ENCODE results near the gene SPAG16.
"Not testable (repeated sequence)": the region's sequence is repeated elsewhere in the genome, so short reads cannot be mapped to it uniquely, and the experiment has no call there.

SPAG16 gene

DNA sequence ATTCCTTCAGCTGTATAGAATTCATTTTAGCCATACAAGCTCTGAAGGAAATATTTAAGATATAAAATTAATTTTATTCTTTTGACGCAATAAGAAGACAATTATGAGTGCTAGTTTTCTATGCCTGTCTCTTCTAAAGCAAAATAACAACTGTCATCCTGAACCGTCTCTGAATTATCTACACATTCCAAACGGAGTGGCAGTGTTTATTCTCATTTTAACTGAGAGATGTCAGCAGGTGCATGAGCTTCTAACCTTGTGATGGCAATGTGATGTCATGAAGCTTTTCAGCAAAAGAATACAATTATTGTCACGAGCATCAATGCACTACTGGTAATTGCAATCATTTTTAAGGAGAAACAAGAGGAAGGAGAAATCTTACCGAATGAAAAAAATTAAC, 274.8 kb downstream of the SPAG16 start:
- DNase-seq = no peak

DNA sequence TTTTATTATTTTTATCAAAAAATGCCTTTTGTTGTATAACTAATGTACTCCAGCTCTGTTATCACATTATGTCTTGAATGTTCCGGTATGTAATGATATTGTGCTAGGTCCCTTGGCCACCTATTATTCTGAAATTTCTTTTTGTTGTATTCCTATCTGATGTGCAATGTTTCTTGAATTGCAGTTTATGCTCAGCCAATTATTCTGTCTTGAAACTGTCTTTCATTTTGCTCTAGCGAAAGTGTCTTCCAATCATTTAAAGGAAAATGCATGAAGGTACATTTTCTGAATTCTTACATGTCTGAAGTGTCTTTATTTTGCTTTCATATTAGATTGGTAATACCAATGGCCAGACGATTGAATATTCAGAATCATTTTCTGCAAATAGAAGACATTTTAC, 277.5 kb downstream of the SPAG16 start:
- no peak for DNase-seq

DNA sequence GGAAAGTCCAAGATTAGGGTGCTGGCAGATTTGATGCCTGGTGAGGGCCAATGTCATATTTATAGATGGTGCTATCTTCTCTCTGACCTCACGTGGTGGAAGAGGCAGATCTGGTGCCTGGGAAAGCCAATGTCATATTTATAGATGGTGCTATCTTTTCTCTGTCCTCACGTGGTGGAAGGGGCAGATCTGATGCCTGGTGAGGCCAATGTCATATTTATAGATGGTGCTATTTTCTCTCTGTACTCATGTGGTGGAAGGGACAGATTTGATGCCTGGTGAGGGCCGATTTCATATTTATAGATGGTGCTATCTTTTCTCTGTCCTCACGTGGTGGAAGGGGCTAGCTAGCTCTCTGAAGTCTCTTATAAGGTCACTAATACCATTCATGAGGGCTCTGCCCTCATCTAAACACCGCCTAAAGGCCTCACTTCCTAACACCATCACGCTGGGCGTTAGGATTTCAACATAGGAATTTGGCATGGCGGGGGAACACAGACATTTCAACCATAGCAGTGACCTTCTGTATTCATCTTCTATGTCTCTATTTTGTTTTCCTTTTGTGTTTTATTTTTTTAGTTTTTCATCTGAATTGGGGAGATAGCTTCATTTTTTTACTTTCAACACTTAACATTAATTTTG, 278.4 kb downstream of the SPAG16 start:
- no peak for DNase-seq

DNA sequence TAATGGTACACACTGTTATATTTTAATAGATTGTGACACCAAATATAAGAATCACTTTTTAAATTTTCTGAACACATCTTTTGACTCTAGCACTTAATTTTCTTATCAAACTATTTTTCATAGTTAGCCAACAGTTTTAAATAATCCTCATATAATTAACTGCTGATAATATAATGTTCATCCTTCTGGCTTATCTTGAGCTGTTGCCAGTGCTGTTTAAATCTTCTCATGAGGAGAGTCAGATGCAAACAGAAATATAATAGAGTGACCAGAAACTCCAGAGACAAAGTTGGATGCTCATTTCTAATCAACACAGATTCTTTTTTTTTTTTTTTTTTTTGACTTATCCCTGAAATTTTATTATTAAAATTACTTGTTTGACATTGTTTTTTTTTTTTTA, 282.6 kb downstream of the SPAG16 start:
- no peak for DNase-seq

DNA sequence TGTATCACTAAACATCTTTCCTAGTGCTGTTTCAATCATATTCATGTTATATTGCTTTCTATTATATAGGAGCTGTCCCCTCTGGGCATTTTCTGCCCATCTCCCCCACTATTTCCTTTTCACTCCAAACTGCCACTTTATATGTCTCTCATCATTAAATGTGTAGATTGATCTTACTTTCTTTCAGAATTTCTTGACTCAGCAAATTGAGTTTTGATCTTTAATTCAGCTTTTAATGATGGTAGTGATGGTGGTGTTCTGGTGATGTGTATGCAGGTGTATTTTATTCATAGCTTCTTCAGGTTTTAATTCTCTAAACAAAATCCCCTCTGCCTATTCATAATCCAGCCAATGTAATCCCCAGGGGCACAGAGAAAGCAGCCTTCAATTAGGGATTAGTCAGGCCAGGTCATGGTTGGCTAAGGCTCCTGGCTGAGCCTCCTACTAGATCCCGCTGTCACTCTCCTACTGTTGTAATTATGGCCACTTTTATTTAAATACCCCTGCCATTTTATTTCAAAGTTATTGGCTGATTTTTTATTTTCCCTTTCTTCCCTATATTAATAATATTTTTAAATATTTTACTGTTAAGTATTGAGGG, 325.4 kb downstream of the SPAG16 start:
- no peak for DNase-seq

DNA sequence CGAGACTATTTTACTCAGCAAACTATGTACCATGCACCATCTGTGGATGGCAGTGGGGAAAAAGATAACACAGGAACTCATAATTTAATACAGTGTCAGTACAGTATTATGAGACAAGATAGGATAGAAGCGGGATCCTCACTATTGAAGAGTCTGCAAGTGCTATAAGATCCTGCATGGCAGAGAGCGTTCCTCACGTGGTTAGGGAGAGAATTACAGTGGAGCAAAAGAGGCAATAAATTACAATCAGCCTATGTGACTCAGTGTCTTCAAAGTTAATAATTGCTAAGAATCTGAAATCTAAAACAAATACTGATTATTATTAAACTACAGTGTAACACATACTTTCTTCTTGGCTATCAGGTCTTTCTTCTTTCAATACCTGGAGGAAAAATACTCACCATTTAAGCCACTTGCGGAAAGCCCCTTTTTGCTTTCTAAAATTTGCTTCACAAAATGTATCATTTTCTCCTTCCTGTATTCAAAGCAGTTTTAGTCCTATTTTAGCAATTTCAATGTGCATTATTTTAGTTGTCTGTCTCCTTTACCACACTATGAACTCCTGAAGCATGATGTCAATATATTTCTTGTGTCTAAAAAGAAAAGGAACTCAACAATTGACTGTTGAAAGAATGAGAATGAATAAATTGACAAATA, 342.9 kb downstream of the SPAG16 start:
- DNase-seq = no peak

DNA sequence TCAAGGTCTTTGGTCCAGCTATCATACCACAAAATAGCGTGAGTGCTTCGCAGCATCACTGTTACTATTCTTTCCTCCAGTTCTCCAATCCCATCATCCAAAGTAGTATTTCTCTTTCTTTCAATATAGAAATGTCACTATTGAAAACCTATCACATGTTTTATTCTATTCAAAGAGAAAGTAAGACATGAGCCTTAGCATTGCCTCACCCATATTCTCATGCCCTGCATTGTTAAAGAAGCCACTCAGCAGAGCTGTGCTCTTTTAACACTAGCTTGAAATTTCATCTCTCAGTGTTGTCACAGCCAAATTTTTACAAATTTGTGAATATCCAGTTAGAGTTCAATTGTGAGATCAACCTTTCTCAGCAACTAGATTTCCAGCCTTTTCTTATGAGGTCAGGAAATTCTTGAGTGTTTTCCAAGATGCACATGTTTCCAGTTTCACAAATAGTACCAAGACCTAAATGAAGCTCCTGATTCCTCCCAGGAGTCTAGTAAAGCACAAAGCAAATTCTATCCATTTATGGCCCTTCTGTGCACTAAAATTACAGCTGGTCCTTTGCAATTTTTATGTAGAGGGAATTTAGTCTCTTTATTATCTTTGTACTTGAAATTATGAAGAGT, 343.7 kb downstream of the SPAG16 start:
- DNase-seq = no peak

DNA sequence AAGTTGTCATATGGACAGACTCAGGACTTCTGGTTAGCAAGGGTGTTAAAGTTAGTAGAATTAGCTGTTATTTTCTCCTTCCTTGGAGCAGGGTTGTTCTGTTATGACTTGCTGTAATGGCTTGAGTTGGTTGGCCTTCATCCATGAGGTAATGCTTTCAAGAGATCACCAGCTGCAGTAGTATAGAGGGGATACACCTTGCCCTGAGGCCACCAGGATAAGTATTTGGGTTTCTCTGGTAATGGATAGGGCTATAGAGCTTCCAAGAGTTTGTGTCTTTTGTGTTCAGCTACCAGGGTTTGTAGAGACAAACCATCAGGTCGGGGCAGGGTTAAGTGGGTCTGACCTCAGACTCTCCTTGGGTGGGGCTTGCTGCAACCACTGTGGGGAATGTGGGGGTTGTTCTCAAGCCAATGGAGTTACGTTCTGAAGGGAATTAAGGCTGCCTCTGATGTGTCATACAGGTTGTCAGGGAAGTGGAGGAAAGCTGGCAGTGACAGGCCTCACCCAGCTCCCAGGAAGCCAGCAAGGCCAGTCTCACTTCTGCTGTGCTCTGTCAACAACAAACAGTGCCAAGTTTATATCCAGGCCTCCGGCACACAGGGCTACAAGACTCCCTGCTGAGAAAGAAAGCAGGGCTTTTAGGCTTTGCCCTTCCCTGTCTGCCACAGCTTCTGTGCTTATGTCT, 356.6 kb downstream of the SPAG16 start:
- no peak for DNase-seq

DNA sequence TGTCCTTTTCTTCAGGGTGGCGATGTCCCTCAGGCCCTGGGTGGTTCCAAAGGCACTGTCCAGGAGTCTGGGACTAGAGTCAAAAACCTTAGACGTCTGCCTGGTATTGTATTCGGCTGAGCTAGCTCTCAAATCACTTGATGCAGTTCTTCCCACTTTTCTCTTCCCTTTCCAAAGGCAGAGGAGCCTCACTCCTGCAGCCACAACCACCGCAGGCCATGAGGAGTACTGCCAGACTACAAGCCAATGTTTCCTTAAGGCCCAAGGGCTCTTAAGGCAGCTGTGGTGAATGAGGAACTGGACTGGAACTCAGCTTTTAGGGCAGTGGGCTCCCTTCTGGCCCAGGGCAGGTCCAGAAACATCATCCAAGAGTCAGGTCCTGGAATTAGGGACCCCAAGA, 360.7 kb downstream of the SPAG16 start:
- DNase-seq = no peak

DNA sequence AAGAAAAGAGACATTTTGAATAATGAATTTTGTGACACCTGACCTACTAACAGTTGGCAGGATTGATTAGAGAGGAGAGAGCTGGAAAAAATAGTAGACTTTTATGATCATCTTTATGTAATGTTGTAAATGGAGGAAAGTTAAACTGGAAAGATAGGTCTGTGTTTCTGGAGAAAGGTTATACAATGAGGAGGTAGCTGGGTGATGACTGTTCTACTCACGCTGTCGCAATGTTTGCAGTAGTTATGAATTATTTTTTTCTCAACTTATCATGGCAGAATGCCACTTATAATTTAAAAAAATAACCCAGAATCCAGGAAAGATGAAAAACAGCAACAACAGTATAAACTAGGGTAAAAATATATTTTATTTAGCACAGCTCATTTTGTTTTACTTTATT, 364.9 kb downstream of the SPAG16 start:
- DNase-seq = no peak

DNA sequence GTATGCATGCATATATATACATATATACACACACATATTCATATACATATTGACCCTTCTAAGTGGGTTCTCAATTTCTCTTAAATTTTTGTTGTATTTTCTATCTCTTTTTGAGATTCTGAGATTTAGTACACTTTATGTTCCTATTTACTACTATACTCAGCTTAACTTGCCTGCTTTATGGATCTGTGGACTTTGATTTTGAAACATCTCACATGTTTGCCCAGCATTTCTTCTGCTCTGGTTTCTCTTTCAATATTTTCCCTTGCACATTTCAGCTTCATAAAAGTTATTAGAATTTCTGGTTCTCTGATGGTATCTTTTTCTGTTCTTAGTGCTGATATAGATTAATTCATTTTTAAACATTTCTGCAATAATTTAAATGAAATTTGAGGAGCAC, 380.6 kb downstream of the SPAG16 start:
- DNase-seq = no peak

DNA sequence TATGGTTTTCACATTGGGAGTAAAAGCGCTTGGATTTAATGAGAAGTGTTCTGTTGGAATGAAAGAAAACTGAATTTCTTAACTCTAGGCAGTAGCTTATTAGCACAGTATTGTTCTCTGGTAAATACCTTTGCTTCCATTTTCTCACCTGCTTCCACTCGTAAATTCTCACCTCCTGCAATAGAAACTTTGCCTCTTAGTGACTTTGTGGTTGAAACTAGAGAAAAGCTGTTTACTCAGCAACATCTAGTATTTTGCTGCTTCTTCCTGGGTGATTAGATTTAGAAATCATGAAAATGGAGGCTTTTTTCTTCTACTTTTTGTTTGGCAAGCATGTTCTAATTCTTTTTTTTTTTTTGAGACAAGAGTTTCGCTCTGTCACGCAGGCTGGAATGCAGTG, 385.4 kb downstream of the SPAG16 start:
- no peak for DNase-seq

DNA sequence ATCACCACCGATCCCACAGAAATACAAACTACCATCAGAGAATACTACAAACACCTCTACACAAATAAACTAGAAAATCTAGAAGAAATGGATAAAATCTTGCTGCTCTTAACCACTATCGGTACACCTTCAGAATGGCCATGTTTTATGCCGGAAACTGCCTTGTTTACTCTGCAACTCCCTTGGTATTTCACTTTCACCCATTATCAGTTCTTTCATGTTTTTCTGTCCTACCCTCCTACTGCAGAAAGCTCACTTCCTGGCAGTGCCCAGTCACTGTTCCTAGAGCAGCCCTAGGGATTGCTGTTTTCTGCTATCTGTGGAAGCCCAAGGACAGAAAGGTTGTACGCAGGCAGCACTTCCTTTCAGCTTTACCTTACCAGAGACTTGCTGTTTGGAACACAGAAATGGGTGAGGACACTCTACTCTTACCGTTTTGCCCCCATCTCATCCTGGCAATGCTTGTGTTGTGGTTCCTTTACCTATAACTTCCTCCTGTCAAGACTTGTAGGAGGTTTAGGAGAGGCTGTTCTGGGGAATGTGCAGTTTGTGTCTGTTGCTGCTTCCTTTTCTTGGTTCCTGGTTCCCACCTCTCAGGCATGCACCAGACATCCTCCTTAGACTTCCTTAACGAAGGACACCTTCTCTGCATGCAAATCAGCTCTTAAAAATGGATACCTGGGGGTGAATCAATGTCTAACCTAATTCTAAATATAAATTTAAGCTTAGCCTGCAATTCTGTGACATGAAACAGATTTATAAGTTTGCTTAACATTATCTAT, 394.4 kb downstream of the SPAG16 start:
- no peak for DNase-seq

DNA sequence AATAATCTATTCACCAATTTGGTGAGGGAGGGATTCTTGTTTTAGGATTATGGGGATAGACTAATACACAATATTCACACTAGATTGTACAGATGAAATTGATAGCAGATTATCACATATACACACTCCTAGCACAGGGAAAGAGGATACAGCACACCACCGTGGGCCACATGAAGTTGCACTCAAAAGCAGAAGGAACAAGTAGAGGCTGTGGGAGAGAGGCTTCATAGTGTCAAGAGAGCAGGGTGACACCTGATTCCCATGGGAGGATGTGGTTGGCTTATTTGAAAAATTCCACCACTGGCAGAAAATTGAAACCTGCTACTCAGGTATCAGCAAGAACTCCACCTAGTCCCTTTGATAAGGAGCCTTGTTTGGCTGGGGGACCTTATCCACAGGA, 395.6 kb downstream of the SPAG16 start:
- DNase-seq = no peak

DNA sequence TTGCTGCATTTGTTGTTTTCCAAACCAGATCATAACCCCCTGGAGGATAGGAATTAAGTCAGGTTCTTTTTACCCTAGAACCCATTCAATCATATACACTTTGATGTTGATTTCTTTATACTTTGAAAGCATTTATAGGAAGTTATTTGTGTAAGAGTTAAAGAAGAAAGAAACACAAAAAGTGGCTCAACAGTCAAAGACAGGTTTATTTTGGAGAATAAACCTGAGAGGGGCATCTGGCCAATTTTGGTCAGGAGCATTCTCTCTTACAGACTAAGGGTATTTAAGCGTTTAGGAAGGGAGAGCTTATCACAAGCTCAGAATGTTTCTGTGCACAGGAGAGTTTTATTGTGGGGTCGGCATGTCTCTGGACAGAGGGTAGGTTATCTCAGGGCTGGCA, 398.0 kb downstream of the SPAG16 start:
- no peak for DNase-seq

DNA sequence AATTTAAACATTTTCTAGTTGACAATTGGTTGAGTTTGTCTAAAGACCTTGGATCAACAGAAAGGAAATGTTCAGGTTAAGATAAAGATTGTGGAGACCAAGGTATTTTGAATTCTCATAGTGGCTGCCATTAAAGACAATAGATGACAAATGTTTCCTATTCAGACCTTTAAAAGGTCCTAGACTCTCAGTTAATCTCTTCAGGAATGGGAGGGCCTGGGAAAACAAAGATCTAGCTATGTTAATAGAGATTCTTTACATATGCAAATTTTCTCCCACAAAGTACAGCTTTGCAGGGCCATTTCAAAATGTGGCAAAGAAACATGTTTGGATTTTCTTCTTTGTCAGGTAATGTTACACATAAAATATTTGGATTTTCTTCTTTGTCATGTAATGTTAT, 403.9 kb downstream of the SPAG16 start:
- DNase-seq = no peak

DNA sequence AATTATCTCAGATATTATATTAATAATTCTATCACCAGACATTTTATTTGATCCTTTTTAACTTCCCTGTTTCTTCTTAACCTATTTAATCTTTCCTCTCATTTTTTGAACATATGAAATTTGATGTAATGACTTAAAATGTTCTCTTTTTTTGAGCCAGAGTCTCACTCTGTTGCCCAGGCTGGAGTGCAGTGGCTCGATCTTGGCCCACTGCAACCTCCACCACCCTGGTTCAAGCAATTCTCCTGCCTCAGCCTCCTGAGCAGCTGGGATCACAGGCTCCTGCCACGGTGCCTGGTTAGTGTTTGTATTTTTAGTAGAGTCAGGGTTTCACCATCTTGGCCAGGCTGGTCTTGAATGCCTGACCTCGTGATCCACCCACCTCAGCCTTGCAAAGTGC, 404.6 kb downstream of the SPAG16 start:
- not testable (repeated sequence) for DNase-seq

DNA sequence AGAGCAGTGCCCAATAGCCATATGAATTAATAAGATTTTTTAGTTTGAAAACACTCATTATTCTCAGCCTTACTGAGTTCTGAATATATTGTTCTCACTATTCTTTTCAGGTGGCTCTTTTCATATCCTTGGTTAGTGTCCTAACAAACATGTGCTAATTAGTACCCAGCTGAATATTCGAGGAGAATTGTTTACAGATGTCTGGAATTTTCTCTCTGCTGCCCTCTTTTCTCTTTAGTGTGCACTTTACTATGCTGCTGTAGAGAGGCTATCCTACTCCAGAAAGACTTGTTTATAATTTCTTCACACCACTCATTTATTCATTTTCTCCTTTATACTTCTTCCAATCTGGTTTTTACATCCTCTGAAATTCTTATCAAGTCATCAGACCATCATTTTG, 405.3 kb downstream of the SPAG16 start:
- no peak for DNase-seq

DNA sequence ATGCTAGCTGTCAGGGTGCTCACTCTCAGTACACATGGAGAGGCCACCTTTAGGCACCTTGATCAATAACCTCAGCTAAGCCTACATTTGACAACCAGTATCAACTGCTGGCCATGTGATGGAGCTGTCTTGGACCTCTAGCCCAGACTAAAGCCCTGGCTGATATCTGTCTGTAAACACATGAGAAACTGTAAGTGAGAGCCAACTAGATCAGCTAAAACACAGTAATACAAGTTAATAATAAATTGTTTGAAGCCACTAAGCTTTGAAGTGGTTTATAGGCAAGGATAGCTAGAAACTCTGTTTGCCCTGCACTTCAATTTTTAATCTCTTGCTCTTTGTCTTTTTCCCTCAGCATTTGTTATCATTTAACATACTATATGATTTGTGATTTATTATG, 407.1 kb downstream of the SPAG16 start:
- DNase-seq = no peak

DNA sequence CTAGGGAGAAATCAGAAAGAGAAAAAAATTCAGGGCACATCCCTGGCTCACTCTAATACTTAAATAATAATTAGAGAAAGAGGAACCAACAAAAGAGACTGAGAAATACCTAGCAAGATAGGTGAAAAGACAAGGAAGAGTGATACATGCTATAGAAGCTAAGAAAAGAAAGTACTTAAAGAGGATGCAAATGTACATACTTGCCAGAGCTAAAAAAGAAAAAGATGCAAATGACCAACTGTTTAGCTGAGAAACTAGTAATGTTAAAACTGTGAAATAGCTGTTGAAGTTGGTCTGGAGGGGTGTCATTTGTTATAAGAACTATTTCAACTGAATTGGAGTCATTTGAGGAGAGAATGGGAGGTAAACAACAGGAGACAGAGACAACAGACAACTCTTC, 412.2 kb downstream of the SPAG16 start:
- DNase-seq = no peak

DNA sequence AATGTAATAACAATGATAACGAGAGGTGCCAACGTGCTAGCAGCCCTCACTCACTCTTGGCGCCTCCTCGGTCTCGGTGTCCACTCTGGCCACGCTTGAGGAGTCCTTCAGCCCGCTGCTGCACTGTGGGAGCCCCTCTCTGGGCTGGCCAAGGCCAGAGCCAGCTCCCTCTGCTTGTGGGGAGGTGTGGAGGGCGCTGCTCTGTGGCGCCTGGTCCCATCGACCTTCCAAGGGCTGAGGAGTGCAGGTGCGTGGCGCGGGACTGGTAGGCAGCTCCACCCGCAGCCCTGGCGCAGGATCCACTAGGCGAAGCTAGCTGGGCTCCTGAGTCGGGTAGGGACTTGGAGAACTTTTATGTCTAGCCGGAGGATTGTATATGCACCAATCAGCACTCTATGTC, 417.1 kb downstream of the SPAG16 start:
- not testable (repeated sequence) for DNase-seq

DNA sequence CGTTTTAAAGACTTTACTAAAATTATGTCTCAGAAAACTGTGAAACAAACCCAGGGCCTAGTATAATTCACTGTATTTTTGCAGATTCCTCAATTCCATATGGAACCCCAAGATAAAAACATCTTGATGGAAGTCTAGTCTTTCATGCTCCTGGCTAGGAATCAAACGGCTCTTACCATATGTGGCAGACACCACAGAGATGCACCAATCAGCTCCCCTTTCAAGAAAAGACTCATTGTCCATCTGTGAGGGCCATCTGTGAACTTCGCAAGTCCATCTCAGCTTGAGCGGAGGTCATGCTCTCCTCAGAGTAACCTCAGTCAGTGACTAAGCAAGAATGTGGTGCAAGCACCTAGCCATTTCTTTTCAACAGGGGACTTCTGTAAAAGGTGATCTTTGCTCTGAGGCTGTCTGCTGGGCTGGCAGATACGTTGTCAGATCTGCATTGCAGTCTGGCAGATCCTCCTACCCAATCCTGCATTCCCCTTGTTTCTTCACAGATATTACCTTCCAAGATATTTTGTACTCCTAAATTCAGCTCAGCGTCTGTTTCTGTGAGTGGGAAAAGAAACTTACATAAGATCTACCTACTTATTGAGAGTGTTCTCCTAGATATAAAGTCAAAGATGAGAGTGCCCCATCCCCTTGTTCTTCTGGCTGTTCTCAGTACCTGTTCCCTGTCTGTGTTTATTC, 419.3 kb downstream of the SPAG16 start:
- no peak for DNase-seq
